Astrocyte (in vitro differentiated cells and primary cell): ENCODE measurements around the gene NEUROG1. TPM values are rescaled to one million over a fixed set of nuclear protein-coding genes. Genes with fewer than 3 reads are reported as not detected.

Experiments used
- DNase-seq: peaks from one replicate; pipeline ENCODE4 v3.0.0-alpha.2; 2010; ENCODE audit warnings: low read depth
- FAIRE-seq: peaks from 2 replicates; lab custom pipeline; 2011; peaks lifted over from hg19 to GRCh38; lab: Jason Lieb, UNC
- H2AFZ ChIP-seq: 2 replicates; pipeline ENCODE4 v1.6.0; 2012; ENCODE audit warnings: low read depth, low read length, inconsistent platforms
- H3K27ac ChIP-seq: 2 replicates; pipeline ENCODE4 v1.5.1; 2011; ENCODE audit warnings: low read depth, low read length, inconsistent platforms
- H3K27me3 ChIP-seq: 2 replicates; pipeline ENCODE4 v1.6.0; 2011; ENCODE audit warnings: low read length, inconsistent platforms; ENCODE audit not compliant: insufficient read depth
- H3K36me3 ChIP-seq: 2 replicates; pipeline ENCODE4 v1.5.1; 2011; ENCODE audit warnings: low read length, inconsistent platforms; ENCODE audit not compliant: insufficient read depth
- H3K4me1 ChIP-seq: 2 replicates; pipeline ENCODE4 v1.5.1; 2011; ENCODE audit warnings: low read length, inconsistent platforms; ENCODE audit not compliant: insufficient read depth
- H3K4me2 ChIP-seq: 2 replicates; pipeline ENCODE4 v1.6.0; 2012; ENCODE audit warnings: low read length, inconsistent platforms
- H3K4me3 ChIP-seq: 2 replicates; pipeline ENCODE4 v1.5.1; 2011; ENCODE audit warnings: low read depth, mild to moderate bottlenecking, low read length, inconsistent platforms; ENCODE audit not compliant: insufficient read depth
- H3K79me2 ChIP-seq: 2 replicates; pipeline ENCODE4 v1.6.0; 2012; ENCODE audit warnings: mild to moderate bottlenecking, low read length, inconsistent platforms; ENCODE audit not compliant: insufficient read depth
- H3K9ac ChIP-seq: 2 replicates; pipeline ENCODE4 v1.6.0; 2012; ENCODE audit warnings: mild to moderate bottlenecking, low read length, inconsistent platforms
- H3K9me3 ChIP-seq: 2 replicates; pipeline ENCODE4 v1.5.1; 2012; ENCODE audit warnings: low read depth, mild to moderate bottlenecking, low read length, inconsistent platforms; ENCODE audit not compliant: insufficient read depth
- H4K20me1 ChIP-seq: 2 replicates; pipeline ENCODE4 v1.6.0; 2012; ENCODE audit warnings: low read length, inconsistent platforms; ENCODE audit not compliant: insufficient read depth
- H3K27ac Mint-ChIP-seq: one replicate; pipeline ENCODE4 v1.8.0; 2021; ENCODE audit warnings: mild to moderate bottlenecking, mixed read lengths; ENCODE audit not compliant: unreplicated experiment
- H3K27me3 Mint-ChIP-seq: one replicate; pipeline ENCODE4 v1.8.0; 2021; ENCODE audit warnings: low read depth, mixed read lengths; ENCODE audit not compliant: unreplicated experiment
- H3K36me3 Mint-ChIP-seq: one replicate; pipeline ENCODE4 v1.8.0; 2021; ENCODE audit warnings: low read depth, mixed read lengths; ENCODE audit not compliant: unreplicated experiment
- H3K4me1 Mint-ChIP-seq: one replicate; pipeline ENCODE4 v1.8.0; 2021; ENCODE audit warnings: low read depth, mixed read lengths; ENCODE audit not compliant: unreplicated experiment
- H3K4me3 Mint-ChIP-seq: one replicate; pipeline ENCODE4 v1.8.0; 2021; ENCODE audit warnings: mild to moderate bottlenecking, moderate library complexity, mixed read lengths; ENCODE audit not compliant: unreplicated experiment
- H3K9me3 Mint-ChIP-seq: one replicate; pipeline ENCODE4 v1.8.0; 2021; ENCODE audit warnings: mild to moderate bottlenecking, mixed read lengths; ENCODE audit not compliant: unreplicated experiment
- EZH2 ChIP-seq: IDR thresholded peaks from 2 replicates; pipeline ENCODE4 v1.6.1; 2012; ENCODE audit warnings: mild to moderate bottlenecking, low read length, inconsistent platforms; ENCODE audit not compliant: insufficient read depth
- total RNA-seq: library from RNA; stranded (reverse); gene quantifications from 2 replicates; pipeline ENCODE4 v1.2.1, GENCODE V29; 2021
- TF ChIP-seq, protein P1 (sequence below): IDR thresholded peaks from 2 replicates; pipeline ENCODE4 v1.5.1; 2011; ENCODE audit warnings: low read depth, mild to moderate bottlenecking, inconsistent platforms, low read length, moderate library complexity; ENCODE audit not compliant: insufficient read depth

Gene NEUROG1
- total RNA-seq, 1 donor from 2014 or later, result not detected

- Histone ChIP-seq H3K4me3 (no peak overlapping the region), H3K36me3 (no peaks in the 10 kb centered on the region), H3K4me2 (peak overlapping the region; percentile 91), H2AFZ (peak overlapping the region; percentile 48), H3K27me3 (peaks cover 36% of the 10 kb centered on the region), H3K4me1 (peaks cover 37% of the 10 kb centered on the region), H3K9me3 (peaks cover 4% of the 10 kb centered on the region), H3K27ac (no peak overlapping the region), H3K79me2 (no peaks in the 10 kb centered on the region), H4K20me1 (no peaks in the 10 kb centered on the region), H3K9ac (no peak overlapping the region)
- peaks cover 2% of the 10 kb centered on the region for H3K9me3 Mint-ChIP-seq
- TF ChIP-seq, protein P1, sequence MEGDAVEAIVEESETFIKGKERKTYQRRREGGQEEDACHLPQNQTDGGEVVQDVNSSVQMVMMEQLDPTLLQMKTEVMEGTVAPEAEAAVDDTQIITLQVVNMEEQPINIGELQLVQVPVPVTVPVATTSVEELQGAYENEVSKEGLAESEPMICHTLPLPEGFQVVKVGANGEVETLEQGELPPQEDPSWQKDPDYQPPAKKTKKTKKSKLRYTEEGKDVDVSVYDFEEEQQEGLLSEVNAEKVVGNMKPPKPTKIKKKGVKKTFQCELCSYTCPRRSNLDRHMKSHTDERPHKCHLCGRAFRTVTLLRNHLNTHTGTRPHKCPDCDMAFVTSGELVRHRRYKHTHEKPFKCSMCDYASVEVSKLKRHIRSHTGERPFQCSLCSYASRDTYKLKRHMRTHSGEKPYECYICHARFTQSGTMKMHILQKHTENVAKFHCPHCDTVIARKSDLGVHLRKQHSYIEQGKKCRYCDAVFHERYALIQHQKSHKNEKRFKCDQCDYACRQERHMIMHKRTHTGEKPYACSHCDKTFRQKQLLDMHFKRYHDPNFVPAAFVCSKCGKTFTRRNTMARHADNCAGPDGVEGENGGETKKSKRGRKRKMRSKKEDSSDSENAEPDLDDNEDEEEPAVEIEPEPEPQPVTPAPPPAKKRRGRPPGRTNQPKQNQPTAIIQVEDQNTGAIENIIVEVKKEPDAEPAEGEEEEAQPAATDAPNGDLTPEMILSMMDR, result no peak
- TF ChIP-seq EZH2, result no peak
- FAIRE-seq, result no peak
- H3K27me3 Mint-ChIP-seq, result peaks cover 80% of the 10 kb centered on the region
- H3K4me3 Mint-ChIP-seq, result peak overlapping the region; percentile 79
- H3K36me3 Mint-ChIP-seq, result peaks cover 3% of the 10 kb centered on the region
- DNase-seq, result no peak
- H3K27ac Mint-ChIP-seq, result no peak overlapping the region
- H3K4me1 Mint-ChIP-seq, result peaks cover 12% of the 10 kb centered on the region
Measured at GRCh38 chr5:135490245-135491037, 45.3 kb downstream of the NEUROG1 start.

DNA sequence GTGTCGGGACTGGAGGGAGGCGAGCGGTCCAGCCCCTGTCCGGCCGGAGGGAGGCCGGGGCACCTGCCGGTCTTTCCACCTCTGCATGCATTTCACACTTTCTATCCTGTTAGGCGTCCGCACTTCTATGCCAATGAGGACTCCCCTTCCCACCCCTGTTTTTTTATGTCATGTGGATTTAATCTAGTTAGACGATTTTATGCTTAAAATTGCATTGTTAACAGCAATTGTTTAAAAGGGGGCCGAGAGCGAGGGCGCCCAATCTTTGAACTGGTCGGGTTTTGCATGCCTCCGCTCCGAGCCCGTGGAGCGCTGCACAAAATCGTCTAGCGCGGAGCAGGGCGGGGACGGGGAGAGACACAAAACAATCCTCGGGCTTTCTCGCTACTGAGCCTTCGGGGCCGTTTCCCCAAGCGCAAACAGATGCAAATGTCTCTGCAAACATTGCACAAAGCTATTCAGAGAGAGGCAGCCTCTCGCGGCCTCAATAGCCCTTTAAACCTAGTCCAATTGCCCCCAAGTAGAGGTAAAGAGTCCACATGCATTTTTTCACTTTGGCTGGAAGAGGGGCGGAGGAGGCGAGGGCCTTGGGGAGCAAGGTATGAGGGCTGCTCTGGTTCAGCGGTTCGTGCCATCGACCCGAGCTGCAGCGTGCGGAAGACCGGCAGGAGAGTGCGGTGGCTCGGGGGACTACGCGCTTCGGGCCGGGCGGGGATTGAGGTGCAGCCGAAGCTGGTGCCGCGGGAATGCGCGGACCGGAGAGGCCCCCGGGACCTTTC lies 46.1 kb downstream of the NEUROG1 start:
- no peak overlapping the region for H3K9ac ChIP-seq
- H3K27ac Mint-ChIP-seq, result peak overlapping the region; percentile 62
- H3K4me3 Mint-ChIP-seq, result peak overlapping the region; percentile 79
- no peaks in the 10 kb centered on the region for H4K20me1 ChIP-seq
- H2AFZ ChIP-seq, result peak overlapping the region; percentile 87
- H3K36me3 ChIP-seq, result no peaks in the 10 kb centered on the region
- H3K27ac ChIP-seq, result no peak overlapping the region
- H3K27me3 Mint-ChIP-seq, result peaks cover 80% of the 10 kb centered on the region
- H3K4me1 ChIP-seq, result peaks cover 36% of the 10 kb centered on the region
- peaks cover 3% of the 10 kb centered on the region for H3K36me3 Mint-ChIP-seq
- peaks cover 12% of the 10 kb centered on the region for H3K4me1 Mint-ChIP-seq
- H3K27me3 ChIP-seq, result peaks cover 36% of the 10 kb centered on the region
- H3K4me3 ChIP-seq, result peak overlapping the region; percentile 52
- FAIRE-seq (no peak), DNase-seq (no peak)
- TF ChIP-seq, protein P1, result no peak
- peak; percentile 57 for TF ChIP-seq EZH2
- peak overlapping the region; percentile 91 for H3K4me2 ChIP-seq
- peaks cover 4% of the 10 kb centered on the region for H3K9me3 ChIP-seq
- H3K79me2 ChIP-seq, result no peaks in the 10 kb centered on the region
- H3K9me3 Mint-ChIP-seq, result peaks cover 2% of the 10 kb centered on the region
